ENCODE results near the gene OBSCN.
"Not testable (repeated sequence)": the region's sequence is repeated elsewhere in the genome, so short reads cannot be mapped to it uniquely, and the experiment has no call there.

Gene OBSCN

DNA sequence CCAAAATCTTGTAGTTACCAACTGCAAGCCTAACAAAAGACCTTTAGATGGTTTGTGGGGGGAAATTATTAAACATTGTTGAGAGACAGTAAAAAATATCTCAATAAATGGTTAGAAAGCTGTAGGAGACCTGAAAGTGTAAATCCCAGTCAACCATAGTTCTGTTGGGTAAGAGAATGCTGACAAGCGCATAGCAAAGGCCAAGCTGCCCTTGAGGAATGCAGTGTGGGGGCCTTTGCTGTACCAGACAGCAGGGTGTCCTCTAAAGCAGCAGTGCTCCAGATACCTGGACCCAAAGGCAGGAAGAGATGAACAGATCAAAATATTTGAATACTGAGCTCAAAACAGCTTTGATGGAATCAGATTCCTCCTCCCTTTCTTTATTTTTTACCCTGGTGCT is 54.6 kb downstream of the OBSCN start:
- TF ChIP-seq, protein P1, sequence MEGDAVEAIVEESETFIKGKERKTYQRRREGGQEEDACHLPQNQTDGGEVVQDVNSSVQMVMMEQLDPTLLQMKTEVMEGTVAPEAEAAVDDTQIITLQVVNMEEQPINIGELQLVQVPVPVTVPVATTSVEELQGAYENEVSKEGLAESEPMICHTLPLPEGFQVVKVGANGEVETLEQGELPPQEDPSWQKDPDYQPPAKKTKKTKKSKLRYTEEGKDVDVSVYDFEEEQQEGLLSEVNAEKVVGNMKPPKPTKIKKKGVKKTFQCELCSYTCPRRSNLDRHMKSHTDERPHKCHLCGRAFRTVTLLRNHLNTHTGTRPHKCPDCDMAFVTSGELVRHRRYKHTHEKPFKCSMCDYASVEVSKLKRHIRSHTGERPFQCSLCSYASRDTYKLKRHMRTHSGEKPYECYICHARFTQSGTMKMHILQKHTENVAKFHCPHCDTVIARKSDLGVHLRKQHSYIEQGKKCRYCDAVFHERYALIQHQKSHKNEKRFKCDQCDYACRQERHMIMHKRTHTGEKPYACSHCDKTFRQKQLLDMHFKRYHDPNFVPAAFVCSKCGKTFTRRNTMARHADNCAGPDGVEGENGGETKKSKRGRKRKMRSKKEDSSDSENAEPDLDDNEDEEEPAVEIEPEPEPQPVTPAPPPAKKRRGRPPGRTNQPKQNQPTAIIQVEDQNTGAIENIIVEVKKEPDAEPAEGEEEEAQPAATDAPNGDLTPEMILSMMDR (IDR thresholded peaks at IDR 0.05; ENCODE audit: insufficient read depth, low read depth, low read length, missing control alignments): no peak
- no peak overlapping the region for H3K4me3 ChIP-seq (ENCODE audit: low read length)
- DNase-seq (ENCODE audit: low read depth): no peak

GRCh38 chr1:228263636-228264035 is 55.8 kb downstream of the OBSCN start:
- TF ChIP-seq, protein P1 (IDR thresholded peaks at IDR 0.05; ENCODE audit: insufficient read depth, low read depth, low read length, missing control alignments): no peak
- no peak overlapping the region for H3K4me3 ChIP-seq (ENCODE audit: low read length)
- DNase-seq (ENCODE audit: low read depth): no peak

DNA sequence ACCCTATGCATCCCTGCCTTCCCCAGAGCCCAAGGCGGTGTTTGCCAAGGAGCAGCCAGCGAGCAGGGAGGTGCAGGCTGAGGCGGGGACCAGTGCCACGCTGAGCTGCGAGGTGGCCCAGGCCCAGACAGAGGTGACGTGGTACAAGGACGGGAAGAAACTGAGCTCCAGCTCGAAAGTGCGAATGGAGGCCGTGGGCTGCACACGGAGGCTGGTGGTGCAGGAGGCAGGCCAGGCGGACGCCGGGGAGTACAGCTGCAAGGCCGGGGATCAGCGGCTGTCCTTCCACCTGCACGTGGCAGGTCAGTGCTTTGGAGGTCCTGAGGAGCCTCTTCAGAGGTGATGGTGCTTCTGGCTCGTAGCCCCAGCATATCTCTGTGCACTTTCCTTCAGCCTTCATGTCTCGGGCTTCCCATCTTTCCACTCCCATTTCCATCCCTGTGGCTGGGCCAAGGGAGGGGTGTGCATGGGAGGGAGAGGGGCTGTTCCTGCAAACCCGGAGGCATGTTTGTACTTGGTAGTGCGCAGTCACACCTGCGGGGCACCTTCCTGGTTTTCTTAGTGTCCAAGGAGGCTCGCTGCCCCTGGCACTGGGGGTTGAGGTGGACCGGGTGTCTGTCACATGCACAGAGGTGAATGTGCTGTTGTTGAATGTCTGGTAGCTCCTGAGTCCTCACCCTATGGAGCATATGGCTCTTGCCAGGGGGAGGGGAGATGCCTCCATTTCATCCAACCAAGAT is 56.4 kb downstream of the OBSCN start:
- DNase-seq (ENCODE audit: low read depth): no peak
- TF ChIP-seq, protein P1 (IDR thresholded peaks at IDR 0.05; ENCODE audit: insufficient read depth, low read depth, low read length, missing control alignments): no peak
- no peak overlapping the region for H3K4me3 ChIP-seq (ENCODE audit: low read length)

DNA sequence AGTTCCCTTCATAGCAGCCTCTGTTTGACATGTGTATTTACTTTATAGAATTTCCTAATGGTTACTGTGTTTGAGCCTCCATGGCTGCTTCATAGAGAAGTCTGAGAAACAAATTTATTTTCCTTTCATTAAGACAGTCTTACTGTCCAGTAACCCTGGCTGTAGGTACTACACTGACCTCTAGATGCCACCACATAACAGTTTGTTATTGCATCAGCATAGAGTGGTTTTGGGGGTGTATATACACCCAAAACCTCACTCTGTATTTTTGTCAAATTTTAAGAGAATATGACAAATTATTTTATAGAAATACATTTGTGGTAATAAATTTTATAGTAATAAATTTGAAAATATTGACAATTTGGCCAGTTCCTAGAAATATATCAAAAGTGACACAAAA is 57.3 kb downstream of the OBSCN start:
- no peak overlapping the region for H3K4me3 ChIP-seq (ENCODE audit: low read length)
- no peak for DNase-seq (ENCODE audit: low read depth)
- TF ChIP-seq, protein P1 (IDR thresholded peaks at IDR 0.05; ENCODE audit: insufficient read depth, low read depth, low read length, missing control alignments): no peak

GRCh38 chr1:228267962-228268880 is 60.4 kb downstream of the OBSCN start:
- TF ChIP-seq, protein P1 (IDR thresholded peaks at IDR 0.05; ENCODE audit: insufficient read depth, low read depth, low read length, missing control alignments): no peak
- DNase-seq (ENCODE audit: low read depth): no peak

GRCh38 chr1:228268881-228269265 is 61.0 kb downstream of the OBSCN start:
- no peak for DNase-seq (ENCODE audit: low read depth)
- TF ChIP-seq, protein P1 (IDR thresholded peaks at IDR 0.05; ENCODE audit: insufficient read depth, low read depth, low read length, missing control alignments): no peak
- H3K4me3 ChIP-seq (ENCODE audit: low read length): no peak overlapping the region

More at GRCh38 chr1:228267962-228268880, 60.4 kb downstream of the OBSCN start:
- H3K4me3 ChIP-seq (ENCODE audit: low read length): no peak overlapping the region

- not testable (repeated sequence) for H3K4me3 ChIP-seq (ENCODE audit: low read length); DNase-seq (ENCODE audit: low read depth)
Observed at GRCh38 chr1:228269431-228269830, 61.6 kb downstream of the OBSCN start.
